Stimulated activated CD4-positive, alpha-beta T cell treated with anti-CD3 and anti-CD28 coated beads, Interleukin-2, amount 100 ng/mL, for 48 hours (primary cell): ENCODE measurements around the gene CS.
"Not testable (repeated sequence)": the region's sequence is repeated elsewhere in the genome, so short reads cannot be mapped to it uniquely, and the experiment has no call there.

Experiments
- DNase-seq, 2 donors: peaks; one replicate each; pipeline ENCODE4 v3.0.0-alpha.2; 2020

Gene CS

GRCh38 chr12:56274299-56274698 lies 25.8 kb downstream of the CS start:
- no peak for DNase-seq

DNA sequence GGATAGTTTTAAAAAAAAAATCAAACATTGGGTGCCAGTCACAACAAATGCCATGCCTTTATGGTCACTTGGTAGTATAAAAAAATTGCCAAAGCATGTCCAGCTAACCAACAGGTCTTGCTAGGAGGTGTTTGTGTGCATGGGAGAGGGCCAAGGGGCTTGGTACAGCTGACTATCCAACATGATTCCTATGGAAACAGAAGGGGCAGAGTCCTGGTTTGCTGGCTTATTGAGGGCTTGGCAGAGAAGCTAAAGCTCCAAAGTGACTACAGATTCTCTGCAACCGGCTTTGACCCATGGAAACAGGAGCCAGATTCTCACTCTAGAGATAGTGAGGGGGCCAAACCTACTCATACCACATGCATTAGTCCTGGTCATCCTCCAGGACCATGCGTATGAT lies 27.7 kb downstream of the CS start:
- not testable (repeated sequence) for DNase-seq

- no peak for DNase-seq
Measured at GRCh38 chr12:56271031-56271430, 29.1 kb downstream of the CS start.

DNA sequence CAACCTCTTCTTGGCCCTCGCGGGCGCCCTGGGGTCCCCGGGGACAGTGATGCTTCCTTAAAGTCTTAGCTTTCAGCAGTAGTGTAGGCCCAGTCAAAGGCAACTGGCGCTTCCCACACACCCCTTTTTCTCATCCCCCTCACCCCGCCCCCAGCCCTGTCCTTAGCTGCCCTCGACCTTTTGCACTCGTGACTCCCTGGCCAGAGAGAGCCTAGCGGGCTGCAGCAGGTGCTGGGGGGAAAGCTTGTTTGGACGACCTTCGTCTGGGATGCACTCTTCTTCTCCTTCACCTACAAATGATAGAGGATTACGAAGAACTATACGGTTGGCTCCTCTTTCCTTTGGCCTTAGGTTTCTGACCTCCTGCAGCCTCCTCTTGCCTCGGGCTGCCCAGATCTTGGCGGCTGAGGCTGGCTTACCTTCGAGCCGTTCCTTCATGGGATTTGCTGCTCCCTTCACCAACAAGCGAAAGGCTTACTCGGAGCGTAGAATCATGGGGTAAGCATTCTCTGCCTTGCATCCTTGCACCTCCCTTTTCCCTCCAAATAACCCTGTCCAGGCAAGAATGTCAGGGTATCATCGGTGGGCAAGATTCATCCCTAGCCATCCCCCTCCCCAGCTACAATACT lies 32.6 kb downstream of the CS start:
- DNase-seq, result no peak

GRCh38 chr12:56266693-56267442 lies 33.3 kb downstream of the CS start, which contains the start of gene COQ10A:
Gene COQ10A (plus strand): TSS chr12:56266942. CDS start chr12:56267119, 177 bp downstream.
- DNase-seq, result peak; percentile 73 to 77

- not testable (repeated sequence) for DNase-seq
Measured at GRCh38 chr12:56266068-56266692, 34.0 kb downstream of the CS start.

DNA sequence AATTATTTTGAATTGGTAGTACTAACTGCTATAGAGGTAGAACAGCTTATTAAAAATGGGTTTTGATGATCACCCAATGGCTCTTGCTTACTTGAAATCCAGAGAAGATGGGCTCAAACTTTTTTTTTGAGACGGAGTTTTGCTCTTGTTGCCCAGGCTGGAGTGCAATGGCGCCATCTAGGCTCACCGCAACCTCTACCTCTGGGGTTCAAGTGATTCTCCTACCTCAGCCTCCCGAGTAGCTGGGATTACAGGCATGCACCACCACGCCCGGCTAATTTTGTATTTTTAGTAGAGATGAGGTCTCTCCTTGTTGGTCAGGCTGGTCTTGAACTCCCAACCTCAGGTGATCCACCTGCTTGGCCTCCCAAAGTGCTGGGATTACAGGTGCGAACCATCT lies 37.2 kb downstream of the CS start:
- not testable (repeated sequence) for DNase-seq

GRCh38 chr12:56261503-56262232 lies 38.5 kb downstream of the CS start:
- DNase-seq, result no peak

DNA sequence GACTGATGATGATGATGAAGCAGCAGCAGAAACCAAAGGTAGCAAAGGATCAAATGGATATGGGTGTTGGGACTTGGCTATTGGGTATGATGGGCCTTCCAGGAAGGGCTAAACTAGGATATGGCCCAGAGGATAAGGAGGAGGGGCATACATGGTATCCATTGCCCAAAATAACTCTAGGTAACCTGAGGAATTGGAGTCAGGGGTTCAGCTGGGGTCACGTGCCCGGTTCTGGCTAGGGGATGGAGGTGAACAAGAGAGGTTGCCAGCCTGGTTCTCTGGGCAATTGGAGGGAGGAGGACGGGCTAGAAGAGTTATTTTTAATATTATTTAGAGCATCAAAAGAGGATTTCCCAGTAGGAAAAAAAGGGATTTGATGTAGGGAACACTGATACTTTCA lies 39.2 kb downstream of the CS start:
- no peak for DNase-seq

DNA sequence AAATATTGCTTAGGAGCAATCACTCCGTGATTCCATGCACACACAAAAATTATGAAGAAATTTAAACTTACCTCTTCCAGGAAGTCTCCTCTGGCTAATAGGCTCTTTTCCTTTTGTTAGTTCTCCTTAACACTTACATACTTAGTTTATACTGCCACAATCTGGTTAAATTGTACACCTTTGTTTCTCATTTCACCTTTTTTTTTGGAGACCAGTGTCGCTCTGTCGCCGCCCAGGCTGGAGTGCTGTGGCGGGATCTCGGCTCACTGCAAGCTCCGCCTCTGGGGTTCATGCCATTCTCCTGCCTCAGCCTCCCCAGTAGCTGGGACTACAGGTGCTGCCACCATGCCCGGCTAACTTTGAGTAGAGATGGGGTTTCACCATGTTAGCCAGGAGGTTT lies 39.8 kb downstream of the CS start:
- no peak for DNase-seq

GRCh38 chr12:56258820-56259183 lies 41.3 kb downstream of the CS start:
- no peak for DNase-seq

DNA sequence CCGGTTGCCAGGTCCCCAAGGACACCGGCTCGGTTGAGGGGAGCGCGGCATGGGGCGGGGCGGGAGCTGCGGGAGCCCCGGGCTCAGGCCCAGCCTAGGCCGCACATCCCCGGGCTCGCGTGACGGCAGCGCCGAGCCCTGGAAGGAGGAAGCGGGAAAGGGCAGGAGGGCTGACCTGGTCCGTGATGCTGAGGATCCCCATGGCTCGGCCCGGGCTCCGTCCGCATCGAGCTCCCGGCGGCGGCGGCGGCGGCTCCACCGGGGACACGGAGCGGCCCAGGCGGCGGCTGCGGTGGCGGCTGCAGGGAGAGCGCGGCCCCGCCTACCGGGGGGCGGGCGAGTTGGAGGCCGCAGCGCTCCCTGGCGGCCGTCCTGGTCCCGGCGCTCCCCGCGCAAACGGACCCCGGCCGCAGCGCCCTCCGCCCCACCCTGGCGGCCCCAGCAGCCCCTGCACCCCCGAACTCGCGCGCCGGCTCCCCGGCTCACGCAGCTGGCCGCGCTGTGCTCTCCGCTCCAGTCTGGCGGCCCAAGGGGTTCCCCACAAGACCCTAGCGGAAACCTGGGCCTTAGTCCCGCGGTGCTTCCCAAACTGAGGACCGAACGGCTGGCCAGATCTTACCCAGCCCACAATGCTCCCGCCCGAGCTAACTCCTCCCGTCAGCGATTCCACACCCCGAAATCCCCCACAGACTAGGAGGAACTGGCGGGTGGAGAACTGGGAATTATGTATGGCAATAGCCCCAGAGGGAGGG lies 41.9 kb downstream of the CS start, which contains the start of gene ANKRD52:
TSS of gene ANKRD52 (minus strand) at position 317 of the 752 bp plus-strand sequence. CDS start at position 202, 115 bp downstream.
- peak; percentile 73 to 84 for DNase-seq

- DNase-seq, result no peak
Measured at GRCh38 chr12:56257491-56258067, 42.6 kb downstream of the CS start.

GRCh38 chr12:56257071-56257470 lies 43.1 kb downstream of the CS start:
- DNase-seq, result no peak

- DNase-seq, result no peak
Measured at GRCh38 chr12:56256326-56256960, 43.7 kb downstream of the CS start.

- DNase-seq, result no peak
Measured at GRCh38 chr12:56255671-56256070, 44.5 kb downstream of the CS start.

GRCh38 chr12:56253091-56253490 lies 47.0 kb downstream of the CS start:
- no peak for DNase-seq

- DNase-seq, result no peak
Measured at GRCh38 chr12:56252649-56253048, 47.5 kb downstream of the CS start.

DNA sequence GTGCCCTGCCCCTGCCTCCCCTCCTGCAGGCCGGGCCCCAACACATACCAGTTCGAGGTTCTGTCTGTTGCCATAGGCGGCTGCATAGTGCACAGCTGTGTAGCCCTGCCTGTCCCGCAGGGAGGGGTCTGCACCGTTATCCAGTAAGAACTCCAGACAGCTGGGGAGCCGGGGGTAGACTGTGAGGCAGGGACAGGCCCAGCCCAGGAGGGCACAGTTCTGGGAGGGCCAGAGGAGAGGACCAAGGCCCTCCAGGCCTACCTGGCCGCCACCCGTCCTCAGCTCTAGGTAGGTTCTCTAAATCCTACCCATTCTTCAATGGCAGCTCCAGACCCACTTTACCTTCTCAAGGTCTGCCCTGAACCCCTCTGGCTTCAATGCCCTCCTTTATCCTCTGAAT lies 51.4 kb downstream of the CS start:
- DNase-seq, result no peak

GRCh38 chr12:56247923-56248322 lies 52.2 kb downstream of the CS start:
- DNase-seq, result no peak

GRCh38 chr12:56244494-56244893 lies 55.6 kb downstream of the CS start:
- no peak for DNase-seq

DNA sequence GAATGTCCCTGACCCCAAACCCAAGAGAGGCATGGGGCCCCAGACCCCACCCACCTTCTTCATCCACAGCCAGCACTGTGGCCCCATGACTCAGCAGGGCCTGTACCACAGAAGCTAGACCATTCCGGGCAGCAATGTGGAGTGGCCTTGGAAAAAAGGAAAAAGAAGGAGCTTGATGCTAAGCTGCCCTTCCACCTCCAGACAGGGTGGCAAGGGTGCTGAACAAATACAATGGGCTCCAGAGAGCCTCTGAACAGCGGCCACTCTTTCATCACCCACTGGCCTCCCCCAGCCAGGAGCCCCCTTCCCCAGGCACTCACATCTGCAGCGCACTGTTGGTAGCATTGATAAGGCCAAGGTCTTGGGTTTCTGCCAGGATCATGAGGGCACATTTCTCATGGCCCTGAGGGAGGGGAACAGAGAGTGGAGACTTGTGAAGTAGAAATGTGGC lies 56.4 kb downstream of the CS start:
- no peak for DNase-seq
